C4-2B (cell line): ENCODE data around the gene TBC1D12.

Experiments
- ZFX ChIP-seq: fragments of 450-650 bp; IDR thresholded peaks from 2 replicates; pipeline ENCODE4 v1.6.1; 2017
- TF ChIP-seq, protein P1 (sequence below): fragments of 450-650 bp; conservative IDR thresholded peaks from 2 replicates; pipeline ENCODE4 v1.5.1; 2017; ENCODE audit warnings: mild to moderate bottlenecking

DNA sequence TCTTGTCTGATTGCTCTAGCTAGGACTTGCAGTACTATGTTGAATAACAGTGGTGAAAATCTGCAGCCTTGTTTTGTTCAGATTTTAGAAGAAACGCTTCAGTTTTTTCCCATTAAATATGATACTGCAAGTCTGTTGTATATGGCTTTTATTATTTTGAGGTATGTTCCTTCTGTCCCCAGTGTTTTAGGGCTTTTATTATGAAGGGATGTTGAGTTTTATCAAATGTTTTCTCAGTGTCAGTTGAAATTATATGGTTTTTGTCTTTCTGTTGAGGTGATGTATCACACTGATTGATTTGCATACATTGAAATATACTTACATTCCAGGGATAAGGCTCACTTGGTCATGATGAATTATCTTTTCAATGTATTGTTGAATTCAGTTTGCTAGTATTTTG, 82.8 kb downstream of the TBC1D12 start:
- TF ChIP-seq, protein P1, sequence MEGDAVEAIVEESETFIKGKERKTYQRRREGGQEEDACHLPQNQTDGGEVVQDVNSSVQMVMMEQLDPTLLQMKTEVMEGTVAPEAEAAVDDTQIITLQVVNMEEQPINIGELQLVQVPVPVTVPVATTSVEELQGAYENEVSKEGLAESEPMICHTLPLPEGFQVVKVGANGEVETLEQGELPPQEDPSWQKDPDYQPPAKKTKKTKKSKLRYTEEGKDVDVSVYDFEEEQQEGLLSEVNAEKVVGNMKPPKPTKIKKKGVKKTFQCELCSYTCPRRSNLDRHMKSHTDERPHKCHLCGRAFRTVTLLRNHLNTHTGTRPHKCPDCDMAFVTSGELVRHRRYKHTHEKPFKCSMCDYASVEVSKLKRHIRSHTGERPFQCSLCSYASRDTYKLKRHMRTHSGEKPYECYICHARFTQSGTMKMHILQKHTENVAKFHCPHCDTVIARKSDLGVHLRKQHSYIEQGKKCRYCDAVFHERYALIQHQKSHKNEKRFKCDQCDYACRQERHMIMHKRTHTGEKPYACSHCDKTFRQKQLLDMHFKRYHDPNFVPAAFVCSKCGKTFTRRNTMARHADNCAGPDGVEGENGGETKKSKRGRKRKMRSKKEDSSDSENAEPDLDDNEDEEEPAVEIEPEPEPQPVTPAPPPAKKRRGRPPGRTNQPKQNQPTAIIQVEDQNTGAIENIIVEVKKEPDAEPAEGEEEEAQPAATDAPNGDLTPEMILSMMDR = no peak
- no peak for TF ChIP-seq ZFX
